ENCODE results near the gene DAB2IP.
A peak's percentile ranks its signal among the peaks of the same experiment; 100 is the strongest.

DAB2IP gene

DNA sequence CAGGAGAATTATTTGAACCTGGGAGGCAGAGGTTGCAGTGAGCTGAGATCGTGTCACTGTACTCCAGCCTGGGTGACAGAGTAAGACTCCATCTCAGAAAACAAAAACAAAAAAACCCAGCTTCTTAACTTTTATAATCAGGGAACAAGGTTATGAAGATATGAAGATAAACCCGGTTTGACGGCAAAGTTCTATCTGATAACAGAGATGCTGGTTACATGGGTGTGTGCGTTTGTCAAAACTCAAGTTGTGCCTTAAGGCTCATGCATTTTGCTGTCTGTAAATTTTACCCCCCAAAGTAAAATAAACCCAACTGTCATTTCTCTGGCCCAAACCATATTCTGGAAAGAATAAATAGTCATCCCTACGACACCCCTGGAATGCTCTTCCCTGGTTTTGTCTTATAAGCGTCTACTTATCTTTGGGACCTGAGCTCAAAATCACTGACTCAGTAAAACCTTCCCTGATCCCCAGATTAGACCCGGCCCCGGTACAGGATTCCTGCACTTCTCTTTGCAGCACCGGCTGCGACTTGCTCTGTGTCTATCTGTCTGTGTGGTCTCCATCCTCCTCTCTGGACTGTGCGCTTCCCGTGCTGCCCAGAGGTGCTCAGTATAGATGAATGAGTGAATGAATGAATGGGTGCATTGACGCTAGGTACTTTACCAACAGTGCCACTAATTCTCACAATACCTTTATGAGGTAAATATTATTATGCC, 172.2 kb downstream of the DAB2IP start:
- peak in 10 of 42 donors; percentile 1 to 29 (median 10) for DNase-seq
- intact Hi-C loops (cut with DNase I): no loop called here

DNA sequence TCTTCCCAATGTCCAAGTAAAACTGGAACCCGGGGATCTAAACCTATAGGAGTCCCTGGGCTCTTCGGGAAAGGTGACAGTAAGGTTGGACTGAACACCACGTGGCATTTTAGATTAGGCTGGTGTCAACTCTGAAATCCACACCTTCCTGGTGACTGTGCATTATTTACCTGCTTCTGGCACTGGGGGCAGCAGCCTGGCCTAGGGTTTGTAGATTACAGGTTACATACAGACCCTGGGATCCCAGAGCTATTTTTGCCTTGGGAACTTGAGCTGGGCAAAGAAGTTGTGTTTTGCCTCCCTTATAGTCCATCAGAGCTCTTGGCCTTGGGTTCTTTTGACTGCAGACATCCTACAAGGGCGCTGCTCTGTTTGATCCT, 173.2 kb downstream of the DAB2IP start:
- intact Hi-C loops (cut with DNase I): no loop called here
- peak in 9 of 42 donors; percentile 0 to 30 (median 6) for DNase-seq

GRCh38 chr9:121825031-121825691, 173.7 kb downstream of the DAB2IP start:
- intact Hi-C loops (cut with DNase I): no loop called here
- peak in 13 of 42 donors; percentile 1 to 39 (median 13) for DNase-seq

GRCh38 chr9:121826711-121827110, 175.3 kb downstream of the DAB2IP start:
- peak in 12 of 42 donors; percentile 0 to 39 (median 10) for DNase-seq
- intact Hi-C loops (cut with DNase I): no loop called here

- intact Hi-C loops (cut with DNase I): no loop called here
- DNase-seq: peak in 14 of 42 donors; percentile 1 to 60 (median 22)
Measured at GRCh38 chr9:121827251-121827967, 176.0 kb downstream of the DAB2IP start.

DNA sequence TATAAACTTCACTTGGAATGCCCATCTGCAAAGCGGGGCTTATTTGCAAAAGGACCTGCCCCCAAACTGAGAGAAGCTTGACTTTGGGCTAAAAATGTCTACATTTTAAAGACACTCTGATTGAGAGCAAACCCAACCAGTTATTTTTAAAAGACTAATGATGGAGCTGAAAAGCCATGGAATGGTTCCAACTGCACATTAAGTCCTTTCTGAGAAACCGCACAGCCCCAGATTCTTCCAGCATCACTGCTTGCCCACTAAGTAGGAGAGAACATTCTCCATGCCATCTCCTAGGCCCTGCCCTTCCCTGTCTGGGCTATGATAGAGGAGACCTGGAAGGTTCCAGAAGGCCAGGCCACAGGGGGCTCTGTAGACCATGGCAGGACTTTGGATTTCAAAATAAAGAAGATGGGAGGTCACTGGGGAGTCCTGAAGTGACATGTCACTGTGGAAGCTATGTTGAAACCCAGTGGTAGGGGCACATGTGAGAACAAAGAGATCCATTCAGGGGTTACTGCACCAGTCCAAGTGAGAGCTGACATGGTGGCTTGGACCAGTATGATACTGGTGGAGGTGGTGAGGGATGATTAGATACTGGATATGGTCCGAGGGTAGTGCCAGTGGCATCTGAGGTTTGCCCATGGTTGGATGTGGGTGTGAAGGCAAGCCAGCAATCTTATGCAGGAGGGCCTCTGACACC, 179.2 kb downstream of the DAB2IP start:
- intact Hi-C loops (cut with DNase I): no loop called here
- peak in 10 of 42 donors; percentile 2 to 41 (median 14) for DNase-seq

DNA sequence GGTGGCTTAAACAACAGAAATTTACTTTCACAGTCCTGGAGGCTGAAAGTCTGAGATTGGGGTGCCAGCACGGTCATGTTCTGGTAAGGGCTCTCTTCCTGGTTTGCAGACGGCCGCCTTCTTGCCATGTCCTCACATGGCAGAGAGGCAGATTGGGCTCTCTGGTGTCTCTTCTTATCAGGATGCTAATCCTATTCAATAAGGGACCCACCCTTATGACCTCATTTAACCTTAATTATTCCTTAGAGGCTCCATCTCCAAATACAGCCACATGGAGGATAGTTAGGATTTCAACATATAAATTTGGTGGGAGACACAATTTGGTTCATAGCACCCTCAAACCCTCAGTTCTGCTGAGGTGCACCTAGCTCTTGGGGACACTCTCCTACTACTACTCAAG, 180.4 kb downstream of the DAB2IP start:
- DNase-seq: peak in 6 of 42 donors; percentile 2 to 13 (median 8)
- intact Hi-C loops (cut with DNase I): no loop called here

- peak in 11 of 42 donors; percentile 1 to 30 (median 14) for DNase-seq
- intact Hi-C loops (cut with DNase I): no loop called here
Measured at GRCh38 chr9:121833061-121833460, 181.6 kb downstream of the DAB2IP start.
